BJ (cell line): ENCODE measurements around the gene PACS2. TPM values are rescaled to one million over a fixed set of nuclear protein-coding genes. Genes with fewer than 3 reads are reported as not detected.

Experiments
- CTCF ChIA-PET: fragments of 350-600 bp; formaldehyde crosslinking; extraction: SDS; loops from one replicate; lab custom pipeline; 2021; ENCODE audit warnings: antibody characterized with exemption, inconsistent platforms; lab: Yijun Ruan, JAX
- POLR2A ChIA-PET: fragments of 300-600 bp; sonication (Branson Sonifier 250); formaldehyde crosslinking; extraction: SDS; loops from one replicate; lab custom pipeline; 2021; ENCODE audit warnings: antibody characterized with exemption; lab: Charles Lee
- DNase-seq: peaks from one replicate; pipeline ENCODE4 v3.0.0-alpha.2; 2011; ENCODE audit warnings: low read depth
- H3K27me3 ChIP-seq: 2 replicates; pipeline ENCODE4 v1.6.0; 2011; ENCODE audit warnings: low read length; ENCODE audit not compliant: control insufficient read depth, insufficient read depth
- H3K36me3 ChIP-seq: 2 replicates; pipeline ENCODE4 v1.5.1; 2011; ENCODE audit warnings: low read length; ENCODE audit not compliant: control insufficient read depth, insufficient read depth
- H3K4me3 ChIP-seq: 2 replicates; pipeline ENCODE4 v1.5.1; 2011; ENCODE audit warnings: low read depth, mild to moderate bottlenecking, control low read depth, low read length
- CTCF ChIP-seq: IDR thresholded peaks from 2 replicates; pipeline ENCODE4 v1.5.1; 2011; ENCODE audit warnings: low read depth, mild to moderate bottlenecking, control low read depth, inconsistent platforms, low read length, moderate library complexity; ENCODE audit not compliant: insufficient read depth
- polyA plus RNA-seq: library from polyadenylated mRNA; depleted of rRNA; stranded (reverse); fragments of >200 nt; gene quantifications from 2 replicates; pipeline ENCODE4 v1.2.3, GENCODE V29; 2011

PACS2 gene
- polyA plus RNA-seq, 1 experiment = 21.4 TPM

GRCh38 chr14:105437723-105438500 lies 123.4 kb downstream of the PACS2 start:
- no peak for TF ChIP-seq CTCF

GRCh38 chr14:105439179-105439578 lies 124.6 kb downstream of the PACS2 start:
- Histone ChIP-seq H3K36me3 (peaks cover 24% of the 10 kb centered on the region), H3K4me3 (no peak overlapping the region), H3K27me3 (no peaks in the 10 kb centered on the region)
- no peak for DNase-seq
- POLR2A ChIA-PET = no interaction called here
- TF ChIP-seq CTCF = no peak
- CTCF ChIA-PET = interaction anchor here (1.1 kb wide), 1 partner anchor 9 kb away, joined by 6 read pairs; no protein-coding TSS in a partner anchor

More at GRCh38 chr14:105437723-105438500, 123.4 kb downstream of the PACS2 start:
- CTCF ChIA-PET = interaction anchor here (1.1 kb wide), 1 partner anchor 10 kb away, joined by 6 read pairs; no protein-coding TSS in a partner anchor
- POLR2A ChIA-PET = no interaction called here
- no peak for DNase-seq
- H3K27me3 ChIP-seq = no peaks in the 10 kb centered on the region
- no peak overlapping the region for H3K4me3 ChIP-seq
- peaks cover 22% of the 10 kb centered on the region for H3K36me3 ChIP-seq

GRCh38 chr14:105439710-105440553 lies 125.4 kb downstream of the PACS2 start:
- no peak for DNase-seq
- ChIA-PET POLR2A (no interaction called here), CTCF (interaction anchor here (1.0 kb wide), 1 partner anchor 69 kb away, joined by 3 read pairs; no protein-coding TSS in a partner anchor)
- no peak for TF ChIP-seq CTCF
- no peaks in the 10 kb centered on the region for H3K27me3 ChIP-seq
- no peak overlapping the region for H3K4me3 ChIP-seq
- H3K36me3 ChIP-seq = peaks cover 24% of the 10 kb centered on the region

- DNase-seq = no peak
- CTCF ChIA-PET = interaction anchor here (1.0 kb wide), 1 partner anchor 69 kb away, joined by 3 read pairs; no protein-coding TSS in a partner anchor
- POLR2A ChIA-PET = no interaction called here
- H3K36me3 ChIP-seq = peaks cover 24% of the 10 kb centered on the region
- TF ChIP-seq CTCF = no peak
- no peak overlapping the region for H3K4me3 ChIP-seq
- no peaks in the 10 kb centered on the region for H3K27me3 ChIP-seq
Observed at GRCh38 chr14:105440554-105440900, 126.0 kb downstream of the PACS2 start.

GRCh38 chr14:105440992-105441391 lies 126.4 kb downstream of the PACS2 start:
- TF ChIP-seq CTCF = no peak
- ChIA-PET CTCF (no interaction called here), POLR2A (no interaction called here)
- no peak overlapping the region for H3K4me3 ChIP-seq
- peaks cover 24% of the 10 kb centered on the region for H3K36me3 ChIP-seq
- no peak for DNase-seq
- H3K27me3 ChIP-seq = no peaks in the 10 kb centered on the region
